GM06990 (cell line): ENCODE data around the gene VPS51.

Experiments used
- DNase-seq: peaks from one replicate; pipeline ENCODE4 v3.0.0-alpha.2; 2011; ENCODE audit not compliant: insufficient read length; ENCODE audit errors: extremely low read depth
- H3K27me3 ChIP-seq: replicated peaks from 2 replicates; pipeline ENCODE4 v1.6.0; 2011; ENCODE audit warnings: low read length; ENCODE audit not compliant: control insufficient read depth, insufficient read depth
- H3K36me3 ChIP-seq: 2 replicates; pipeline ENCODE4 v1.5.1; 2011; ENCODE audit warnings: low read length; ENCODE audit not compliant: control insufficient read depth, insufficient read depth
- H3K4me3 ChIP-seq: replicated peaks from 2 replicates; pipeline ENCODE4 v1.5.1; 2011; ENCODE audit warnings: low read depth, mild to moderate bottlenecking, control low read depth, low read length
- CTCF ChIP-seq: IDR thresholded peaks from 2 replicates; pipeline ENCODE4 v1.5.1; 2011; ENCODE audit warnings: low read length, control low read depth, mild to moderate bottlenecking, inconsistent platforms; ENCODE audit not compliant: insufficient read depth, poor library complexity, severe bottlenecking

The VPS51 gene

GRCh38 chr11:65113839-65114238, 17.8 kb downstream of the VPS51 start:
- Histone ChIP-seq H3K36me3 (peaks cover 16% of the 10 kb centered on the region), H3K4me3 (no peak overlapping the region), H3K27me3 (no peaks in the 10 kb centered on the region)
- no peak for DNase-seq
- no peak for TF ChIP-seq CTCF

GRCh38 chr11:65114538-65115171, 18.6 kb downstream of the VPS51 start:
- Histone ChIP-seq H3K4me3 (no peak overlapping the region), H3K36me3 (peaks cover 15% of the 10 kb centered on the region), H3K27me3 (no peaks in the 10 kb centered on the region)
- DNase-seq: no peak
- no peak for TF ChIP-seq CTCF

- Histone ChIP-seq H3K27me3 (no peaks in the 10 kb centered on the region), H3K4me3 (no peak overlapping the region), H3K36me3 (peaks cover 20% of the 10 kb centered on the region)
- DNase-seq: no peak
- TF ChIP-seq CTCF: no peak
Observed at GRCh38 chr11:65115361-65116082, 19.5 kb downstream of the VPS51 start.

GRCh38 chr11:65116370-65117205, 20.6 kb downstream of the VPS51 start:
- Histone ChIP-seq H3K27me3 (no peaks in the 10 kb centered on the region), H3K4me3 (peak overlapping the region; percentile 82), H3K36me3 (peaks cover 20% of the 10 kb centered on the region)
- TF ChIP-seq CTCF: no peak
- DNase-seq: peak; percentile 67

GRCh38 chr11:65117206-65118096, 21.4 kb downstream of the VPS51 start, which contains the start of gene ZNHIT2:
TSS of gene ZNHIT2 (minus strand) at chr11:65117701. CDS start at chr11:65117653, 48 bp downstream.
- Histone ChIP-seq H3K27me3 (no peaks in the 10 kb centered on the region), H3K4me3 (peak within 1 kb of the TSS; percentile 82), H3K36me3 (peaks cover 20% of the 10 kb centered on the region)
- TF ChIP-seq CTCF: peak; percentile 88
- DNase-seq: peak; percentile 99
